Jurkat, Clone E6-1 (cell line): Measurements from ENCODE around the gene MET.

Experiments used
- DNase-seq: peaks from one replicate; pipeline ENCODE4 v3.0.0-alpha.2; 2011; ENCODE audit warnings: low read depth, low spot score
- H3K4me3 ChIP-seq: 2 replicates; pipeline ENCODE4 v1.5.1; 2011; ENCODE audit warnings: mild to moderate bottlenecking, low read length, control low read depth, moderate library complexity

MET gene

DNA sequence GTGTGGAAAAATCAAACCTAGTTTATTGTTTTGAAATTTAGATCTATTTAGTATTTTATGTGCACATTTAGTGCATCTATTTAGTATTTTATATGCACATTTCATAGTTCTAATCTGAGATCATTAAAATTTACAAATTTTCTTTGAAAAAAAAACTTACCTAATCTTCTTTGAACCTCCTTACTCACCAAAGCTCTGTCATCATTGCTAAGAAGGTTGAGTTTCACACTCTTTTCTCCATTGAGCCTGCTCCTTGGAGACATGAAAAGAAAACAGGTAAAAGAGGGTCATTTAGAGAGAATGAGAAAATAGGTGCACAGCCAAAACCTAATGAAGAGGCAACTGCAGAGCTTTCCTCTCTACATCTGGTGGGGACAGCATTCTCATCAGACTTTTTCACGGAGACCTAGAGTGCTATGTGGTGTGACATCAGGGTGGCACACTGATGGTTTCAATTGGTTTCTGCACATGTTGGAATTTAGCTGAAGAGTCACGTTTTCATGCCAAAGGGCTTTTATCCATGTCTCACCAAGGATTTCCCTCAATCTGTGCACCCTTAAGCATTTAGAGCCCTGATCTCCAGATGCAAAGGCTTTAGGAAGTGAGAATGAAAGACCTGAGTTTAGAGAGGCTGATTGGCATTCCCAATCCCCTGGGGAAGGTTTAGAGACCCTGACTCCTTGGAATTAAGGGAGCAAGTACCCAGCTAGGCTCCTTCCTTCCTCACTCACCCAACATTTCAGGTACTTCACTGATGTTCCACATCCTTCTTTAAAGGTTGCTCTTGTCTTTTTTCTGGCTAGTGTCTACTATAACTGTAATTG, 101.1 kb downstream of the MET start:
- no peak for DNase-seq
- H3K4me3 ChIP-seq, result no peak overlapping the region

DNA sequence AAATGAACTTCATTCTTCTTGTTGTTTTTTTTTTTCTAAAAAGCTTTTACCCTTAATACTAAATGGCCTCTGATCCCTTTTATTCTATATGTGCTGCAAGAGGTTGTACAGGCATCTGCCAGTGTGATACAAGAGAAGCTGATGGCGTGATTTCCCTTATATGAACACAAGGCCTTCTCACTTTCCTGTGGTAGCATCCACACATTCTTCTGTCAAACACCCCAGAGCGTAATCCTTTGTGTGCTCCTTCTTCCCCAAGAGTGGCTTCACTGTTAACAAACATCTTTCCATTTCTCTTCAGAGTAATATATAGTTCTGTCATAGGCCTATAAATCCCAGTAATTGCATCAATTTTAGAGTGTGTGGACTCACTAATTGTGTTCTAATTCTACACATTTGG, 104.0 kb downstream of the MET start:
- DNase-seq, result no peak

DNA sequence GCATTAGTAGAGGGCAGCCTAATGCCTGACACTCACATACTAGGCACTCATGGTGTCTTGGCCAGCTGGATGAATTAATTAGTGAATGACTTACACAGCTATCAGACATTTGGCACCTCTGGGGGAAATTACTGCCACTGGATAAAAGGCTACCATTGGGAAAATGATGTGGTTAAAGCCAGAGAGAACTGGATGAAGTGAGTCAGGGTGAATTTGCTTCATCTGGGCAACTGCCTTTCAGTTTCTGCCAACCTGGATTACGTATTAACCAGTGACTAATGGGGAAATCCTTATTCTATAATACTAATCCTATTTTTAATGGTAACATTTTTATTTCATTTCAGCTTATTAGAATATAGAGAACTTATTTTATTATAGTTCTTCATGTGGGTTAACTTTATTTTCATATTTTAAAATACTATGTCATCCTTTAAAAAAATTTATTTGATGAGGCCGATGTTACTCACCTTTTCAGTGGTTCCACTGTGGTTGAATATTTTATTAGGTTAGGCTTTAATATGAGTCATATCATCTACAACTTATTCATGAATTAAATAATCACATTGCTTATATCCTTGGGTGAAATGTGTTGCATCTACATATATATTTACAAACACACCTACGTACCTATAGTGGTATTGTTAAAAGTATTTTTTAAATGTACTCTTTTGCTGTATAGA, 104.8 kb downstream of the MET start:
- no peak overlapping the region for H3K4me3 ChIP-seq
- no peak for DNase-seq

More for the DNA sequence above, 104.0 kb downstream of the MET start:
- no peak overlapping the region for H3K4me3 ChIP-seq

DNA sequence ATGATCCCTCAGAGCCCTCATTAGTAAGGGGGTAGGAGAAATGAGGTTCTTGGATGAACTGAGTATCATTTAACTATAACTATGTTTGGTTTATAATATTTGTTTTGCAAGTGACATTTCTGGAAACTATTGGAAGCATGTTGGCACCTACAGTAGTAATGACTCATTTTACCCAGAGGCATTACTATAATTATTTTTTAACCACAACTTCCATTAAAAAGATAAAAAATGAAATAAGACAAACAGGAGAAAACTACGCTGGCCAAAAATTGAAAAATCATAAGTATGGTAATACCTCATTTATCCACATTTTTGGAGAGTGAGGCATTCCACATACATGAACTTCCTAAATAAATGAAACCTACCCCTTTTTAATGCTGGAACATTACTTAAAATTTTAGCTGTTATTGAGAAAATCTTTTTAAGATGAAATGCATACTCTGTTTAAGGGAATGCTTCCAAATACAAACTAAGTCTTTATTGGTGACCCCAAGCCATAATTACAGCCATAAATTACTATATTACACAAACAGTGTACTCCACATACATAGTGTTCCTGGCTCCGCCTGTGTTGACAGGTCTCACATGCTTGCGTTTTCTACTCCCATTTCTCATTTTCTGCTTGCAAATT, 105.8 kb downstream of the MET start:
- no peak for DNase-seq

DNA sequence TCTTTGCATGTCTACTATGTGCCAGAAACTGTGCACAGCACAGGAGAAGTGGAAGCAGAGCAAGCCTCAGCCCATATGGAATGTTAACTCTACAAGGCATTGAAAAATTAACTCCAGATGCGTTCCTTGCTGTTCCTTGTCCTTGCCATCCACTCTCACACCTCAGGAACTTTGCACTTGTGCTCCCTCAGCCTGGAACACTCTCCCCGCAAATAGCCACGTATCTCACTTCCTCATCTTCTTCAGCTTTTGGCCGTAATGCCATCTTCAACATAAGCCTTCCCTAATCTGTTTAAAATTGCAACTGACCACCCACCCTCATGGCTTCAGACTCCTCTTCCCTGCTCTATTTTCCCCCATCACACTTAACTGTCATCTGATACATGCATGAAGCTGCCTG, 107.2 kb downstream of the MET start:
- H3K4me3 ChIP-seq, result no peak overlapping the region
- no peak for DNase-seq

More for the DNA sequence above, 105.8 kb downstream of the MET start:
- no peak overlapping the region for H3K4me3 ChIP-seq

DNA sequence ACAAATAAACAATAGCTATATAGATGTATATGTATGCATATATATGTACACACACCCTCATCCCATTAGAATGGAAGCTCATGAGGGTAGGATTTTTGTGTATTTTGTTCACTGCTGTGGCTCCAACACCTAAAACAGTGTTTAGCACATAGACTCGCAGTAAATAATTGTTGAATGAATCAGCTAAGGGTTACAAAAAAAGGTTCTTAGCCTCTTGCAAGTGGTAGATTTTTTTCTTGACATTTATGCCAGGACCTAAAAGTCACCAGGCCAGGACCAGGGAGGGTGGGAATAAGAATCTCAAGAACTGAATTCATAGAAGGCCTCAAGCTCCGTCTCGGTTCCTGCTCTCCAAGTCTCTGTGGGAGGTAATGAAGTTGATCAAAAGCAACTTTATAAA, 107.9 kb downstream of the MET start:
- no peak overlapping the region for H3K4me3 ChIP-seq
- no peak for DNase-seq

DNA sequence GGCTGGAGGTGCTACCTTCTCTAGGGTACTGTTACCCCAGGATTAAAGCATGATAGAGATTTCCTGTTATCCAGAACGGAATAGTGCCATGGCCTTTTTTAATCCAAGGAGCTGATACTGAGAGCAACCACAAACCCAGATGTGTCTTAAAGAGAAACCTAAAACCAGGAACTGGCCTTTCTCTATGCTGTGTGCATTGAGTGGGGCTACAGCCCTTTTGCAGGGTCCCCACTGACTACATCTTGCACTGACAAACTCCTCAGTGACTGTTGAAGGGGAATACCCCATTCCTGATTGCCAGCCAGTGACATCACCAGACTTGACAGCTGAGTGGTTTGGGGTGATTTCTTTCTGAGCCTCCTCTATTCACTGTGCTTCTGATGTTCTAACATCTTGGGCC, 108.5 kb downstream of the MET start:
- DNase-seq, result no peak
- H3K4me3 ChIP-seq, result no peak overlapping the region

DNA sequence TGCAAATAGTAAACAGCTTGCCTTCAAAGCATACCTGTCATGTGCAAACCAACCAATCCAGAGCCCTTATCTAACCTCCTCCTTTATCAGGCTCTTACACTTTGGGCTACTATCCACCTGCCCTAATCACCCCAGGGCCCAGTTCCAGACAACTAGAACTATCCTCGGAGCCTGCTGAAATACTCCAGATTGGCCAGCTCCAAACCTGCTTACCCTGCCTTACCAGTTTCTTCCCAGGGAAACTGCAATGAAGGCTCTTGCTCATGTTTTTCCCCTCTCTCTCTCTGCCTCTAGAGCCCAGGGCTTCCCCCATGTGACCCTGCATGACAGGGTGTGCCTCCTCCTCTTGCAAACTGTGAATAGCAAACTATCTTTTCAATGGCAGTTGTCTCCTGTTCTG, 109.0 kb downstream of the MET start:
- H3K4me3 ChIP-seq, result no peak overlapping the region
- no peak for DNase-seq

DNA sequence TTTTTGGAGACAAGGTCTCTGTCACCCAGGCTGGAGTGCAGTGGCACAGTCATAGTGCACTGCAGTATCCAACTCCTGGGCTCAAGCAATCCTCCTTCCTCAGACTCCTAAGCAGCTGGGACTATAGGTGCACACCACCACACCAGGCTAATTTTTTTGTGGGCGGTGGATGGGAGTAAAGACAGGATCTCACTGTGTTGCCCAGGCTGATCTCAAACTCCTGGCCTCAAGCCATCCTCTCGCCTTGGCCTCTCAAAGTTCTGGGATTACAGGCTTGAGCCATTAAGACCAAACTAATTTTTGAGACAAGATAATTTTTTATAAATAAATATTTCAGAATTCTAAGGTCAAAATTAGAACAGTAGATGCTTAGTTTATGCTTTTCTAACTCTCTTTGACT, 109.6 kb downstream of the MET start:
- no peak overlapping the region for H3K4me3 ChIP-seq

DNA sequence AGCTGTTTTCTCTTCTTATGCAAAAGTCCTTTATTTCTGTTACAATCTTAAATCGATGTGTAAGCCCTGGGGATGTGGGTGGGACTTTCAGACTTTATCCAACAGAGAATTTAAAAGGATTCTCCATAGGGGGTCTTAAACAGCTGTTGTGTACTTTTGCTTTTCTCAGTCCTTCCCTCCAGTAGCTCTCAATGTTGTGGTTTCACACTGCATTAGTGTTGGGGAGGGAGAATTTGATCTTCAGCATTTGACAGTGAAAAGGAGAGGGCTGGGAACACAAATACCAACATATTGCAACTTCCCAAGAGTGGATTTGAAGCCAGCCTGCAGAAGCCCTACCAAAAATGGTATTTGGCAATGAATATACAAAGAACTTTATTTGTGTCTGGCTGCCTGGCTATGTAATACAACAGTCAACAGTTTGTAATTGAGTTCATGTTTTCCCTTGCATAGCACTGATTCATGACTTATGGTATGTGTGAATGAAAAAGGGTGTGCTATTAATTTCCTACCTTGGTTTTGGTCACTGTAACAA, 110.2 kb downstream of the MET start:
- DNase-seq, result no peak
- H3K4me3 ChIP-seq, result no peak overlapping the region

More for the DNA sequence above, 109.6 kb downstream of the MET start:
- no peak for DNase-seq

DNA sequence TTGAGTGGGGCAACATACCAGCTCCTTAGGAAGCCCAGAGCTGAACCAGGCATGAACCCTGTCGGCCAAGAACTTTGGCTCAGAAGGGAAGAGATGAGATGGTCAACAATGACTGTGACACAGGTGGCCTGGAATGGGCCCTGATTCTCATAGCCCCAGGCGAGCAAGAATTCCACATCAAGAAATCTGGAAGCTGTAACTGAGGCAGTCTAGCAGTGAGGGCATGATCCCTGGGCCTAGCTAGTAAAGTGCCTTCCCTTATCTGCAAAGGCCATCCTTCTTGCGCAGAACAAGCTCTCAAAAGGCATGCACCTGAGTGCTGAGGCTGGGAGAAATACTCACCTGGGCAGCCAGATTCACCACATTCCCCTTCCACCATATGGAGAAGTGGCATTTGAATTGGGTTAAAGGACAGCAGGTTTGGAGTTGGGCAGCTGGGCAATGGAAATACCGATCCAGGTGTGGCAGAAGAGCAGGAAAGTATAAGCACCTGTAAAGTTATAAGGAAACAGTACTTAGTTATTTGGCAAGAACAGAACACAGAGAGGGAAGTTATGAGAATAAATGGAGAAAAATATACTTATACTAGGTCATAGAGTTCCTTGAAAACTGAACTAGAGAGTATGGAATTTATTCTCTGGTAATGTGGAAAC, 111.8 kb downstream of the MET start:
- no peak for DNase-seq
- no peak overlapping the region for H3K4me3 ChIP-seq

DNA sequence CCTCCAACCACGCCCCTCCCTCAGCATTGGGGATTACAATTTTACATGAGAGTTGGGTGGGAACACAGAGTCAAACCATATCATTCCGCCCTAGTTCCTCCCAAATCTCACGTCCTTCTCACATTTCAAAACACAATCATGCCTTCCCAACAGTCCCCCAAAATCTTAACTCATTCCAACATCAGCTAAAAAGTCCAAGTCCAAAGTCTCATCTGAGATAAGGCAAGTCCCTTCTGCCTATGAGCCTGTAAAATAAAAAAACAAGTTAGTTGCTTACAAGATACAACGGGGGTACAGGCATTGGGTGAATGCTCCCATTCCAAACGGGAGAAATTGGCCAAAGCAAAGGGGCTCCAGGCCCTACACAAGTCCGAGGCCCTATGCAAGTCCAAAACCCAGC, 112.7 kb downstream of the MET start:
- no peak for DNase-seq
- no peak overlapping the region for H3K4me3 ChIP-seq

DNA sequence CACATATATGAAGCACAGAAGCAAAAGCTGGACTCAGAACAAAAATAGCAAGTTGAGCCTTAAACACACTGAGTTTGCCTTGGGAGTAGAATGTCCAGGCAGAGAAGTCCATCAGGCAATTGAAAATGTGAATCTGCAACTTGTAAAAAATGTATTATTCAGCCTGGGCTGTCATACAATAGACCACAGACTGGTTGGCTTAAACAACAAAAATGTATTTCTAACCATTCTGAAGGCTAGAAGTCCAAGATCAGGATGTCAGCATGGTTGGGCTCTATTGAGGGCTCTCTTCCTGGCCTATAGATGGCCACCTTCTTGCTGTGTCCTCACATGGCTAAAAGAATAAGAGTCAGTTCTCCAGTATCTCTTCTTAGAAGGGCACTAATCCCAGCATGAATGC, 113.8 kb downstream of the MET start:
- H3K4me3 ChIP-seq, result no peak overlapping the region
- no peak for DNase-seq

DNA sequence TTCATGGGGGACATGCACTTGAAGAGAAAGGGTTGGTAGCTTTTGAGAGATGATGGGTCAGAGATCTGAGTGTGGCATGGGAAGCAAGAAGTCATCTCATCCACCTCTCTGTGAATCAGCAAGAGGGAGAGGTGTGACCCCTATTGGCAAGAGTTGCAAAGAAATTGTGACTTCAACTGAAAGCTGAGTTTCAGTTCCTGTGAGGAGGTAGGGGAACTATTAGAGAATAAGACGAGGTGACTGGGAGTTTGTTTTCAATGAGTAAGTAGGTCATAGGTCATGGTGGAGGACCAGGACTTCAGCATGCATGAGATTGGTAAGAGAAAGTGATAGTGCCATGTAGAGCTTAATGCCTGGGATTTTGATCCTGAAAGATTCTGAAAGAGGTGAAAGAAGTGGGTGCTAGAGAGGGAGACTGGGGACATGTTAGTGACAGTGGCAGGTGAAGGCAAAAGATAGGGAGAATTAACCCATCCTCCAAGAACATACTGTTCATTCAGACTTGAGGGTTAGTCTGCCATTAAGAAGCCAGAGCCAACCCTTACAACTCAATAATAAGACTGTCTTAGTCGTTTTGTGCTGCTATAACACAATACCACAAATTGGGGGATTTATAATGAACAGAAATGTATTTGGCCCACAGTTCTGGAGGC, 114.9 kb downstream of the MET start:
- H3K4me3 ChIP-seq, result no peak overlapping the region
- no peak for DNase-seq

DNA sequence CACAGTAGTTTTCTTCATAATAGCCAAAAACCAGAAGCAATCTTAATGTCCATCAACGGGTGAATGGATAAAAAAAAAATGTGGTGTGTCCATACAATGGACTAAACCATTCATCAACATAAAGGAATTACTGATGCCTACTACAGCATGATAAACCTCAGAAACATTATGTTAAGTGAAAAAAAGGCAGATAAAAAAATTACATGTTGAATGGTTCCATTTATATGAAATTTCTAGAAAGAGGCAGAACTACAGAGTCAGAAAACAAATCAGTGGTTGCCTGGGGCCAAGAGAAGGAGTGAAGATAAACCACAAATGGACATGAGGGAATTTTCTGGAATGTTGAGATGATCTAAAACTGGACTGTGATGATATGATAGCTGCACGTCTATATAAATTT, 115.9 kb downstream of the MET start:
- H3K4me3 ChIP-seq, result no peak overlapping the region
- no peak for DNase-seq

DNA sequence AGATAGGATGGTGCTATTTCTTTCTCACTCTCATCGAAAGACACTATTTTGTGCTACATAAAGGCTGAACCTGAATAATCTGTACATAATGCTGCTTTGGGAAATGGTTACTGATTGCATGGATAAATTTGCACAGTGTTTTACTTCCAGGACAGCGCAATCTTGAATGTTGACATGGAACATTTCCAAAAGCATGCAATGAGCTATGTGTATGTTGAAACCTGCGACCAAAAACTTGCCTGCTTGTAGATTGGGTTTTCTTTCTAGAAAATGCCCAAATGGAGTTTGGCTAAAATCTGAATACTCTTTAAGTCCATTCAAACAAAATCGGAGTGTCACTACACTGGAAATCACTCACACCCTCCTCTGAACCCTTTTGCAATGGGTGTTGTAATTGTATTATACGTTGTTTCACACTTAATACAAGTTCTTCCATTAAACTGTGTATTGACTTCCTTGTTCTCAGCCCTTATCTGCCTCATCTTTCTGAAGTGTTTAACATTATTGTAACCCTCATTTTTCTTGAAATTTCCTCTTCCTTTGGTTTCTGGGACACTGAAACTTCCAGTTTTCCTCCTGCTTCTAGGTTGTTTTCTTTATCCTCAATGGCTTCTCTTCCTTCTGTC, 116.7 kb downstream of the MET start:
- no peak overlapping the region for H3K4me3 ChIP-seq

DNA sequence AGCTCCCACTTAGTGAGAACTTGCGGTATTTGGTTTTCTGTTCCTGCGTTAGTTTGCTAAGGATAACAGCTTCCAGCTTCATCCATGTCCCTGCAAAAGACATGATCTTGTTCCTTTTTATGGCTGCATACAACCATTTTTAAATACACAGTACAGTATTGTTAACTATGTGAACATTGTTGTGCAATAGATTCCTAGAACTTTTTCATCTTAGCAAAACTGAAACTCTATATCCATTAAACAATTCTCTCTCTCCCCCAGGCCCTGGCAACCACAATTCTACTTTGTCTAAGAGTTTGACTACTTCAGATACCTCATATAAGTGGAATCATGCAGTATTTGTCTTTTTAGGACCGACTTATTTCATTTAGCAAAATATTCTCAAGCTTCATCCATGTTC, 118.0 kb downstream of the MET start:
- no peak overlapping the region for H3K4me3 ChIP-seq
- DNase-seq, result no peak

More for the DNA sequence above, 116.7 kb downstream of the MET start:
- no peak for DNase-seq

DNA sequence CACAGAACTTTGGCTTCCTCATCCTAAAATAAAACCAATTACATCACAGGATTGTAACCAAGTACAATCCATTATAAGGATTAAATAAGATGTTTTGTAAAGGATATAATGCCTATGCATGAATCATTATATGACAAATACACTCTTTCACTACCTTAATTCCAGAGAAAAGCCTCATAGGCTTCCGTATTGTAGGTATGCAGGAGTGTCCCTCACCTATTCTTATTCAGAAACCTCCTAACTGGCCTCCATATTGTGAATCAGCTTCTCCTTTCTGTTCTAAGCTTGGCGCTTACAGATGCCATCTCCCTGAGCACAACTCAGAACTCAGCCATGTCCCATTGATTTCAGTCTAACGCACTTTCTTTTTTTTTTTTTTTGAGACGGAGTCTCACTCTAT, 120.8 kb downstream of the MET start:
- no peak for DNase-seq
- H3K4me3 ChIP-seq, result no peak overlapping the region
